ENCODE measurements around the gene CYP21A2.
"Not testable (repeated sequence)": the region's sequence is repeated elsewhere in the genome, so short reads cannot be mapped to it uniquely, and the experiment has no call there.

The CYP21A2 gene

DNA sequence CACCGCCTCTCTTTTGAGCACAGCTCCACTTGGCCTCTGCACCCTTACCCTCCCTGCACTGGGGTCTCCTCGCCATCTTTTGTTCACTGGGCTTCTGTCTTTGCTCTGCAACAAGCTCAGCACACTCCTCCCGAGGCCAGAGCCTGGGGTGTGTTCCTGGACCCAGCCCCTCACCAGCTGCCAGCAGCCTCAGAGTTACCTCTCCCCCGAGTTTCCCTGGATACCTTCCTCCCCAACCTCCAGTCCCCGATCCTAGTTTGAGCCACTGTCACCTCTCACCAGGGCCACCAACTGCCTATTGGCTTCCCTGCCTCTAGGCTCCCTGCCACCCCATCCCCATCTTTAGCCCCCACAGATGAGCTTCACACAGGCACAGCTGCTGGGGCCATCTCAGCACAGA, 12.3 kb downstream of the CYP21A2 start:
- H3K4me3 ChIP-seq (replicated peaks in 1 of 2; ENCODE audit: low read depth in 2 of 2, low read length in 2 of 2), result no peak overlapping the region
- DNase-seq (ENCODE audit: low read depth in 2 of 2), result no peak
- no peak for TF ChIP-seq CTCF (IDR thresholded peaks at IDR 0.05; ENCODE audit: low read depth, low read length)

DNA sequence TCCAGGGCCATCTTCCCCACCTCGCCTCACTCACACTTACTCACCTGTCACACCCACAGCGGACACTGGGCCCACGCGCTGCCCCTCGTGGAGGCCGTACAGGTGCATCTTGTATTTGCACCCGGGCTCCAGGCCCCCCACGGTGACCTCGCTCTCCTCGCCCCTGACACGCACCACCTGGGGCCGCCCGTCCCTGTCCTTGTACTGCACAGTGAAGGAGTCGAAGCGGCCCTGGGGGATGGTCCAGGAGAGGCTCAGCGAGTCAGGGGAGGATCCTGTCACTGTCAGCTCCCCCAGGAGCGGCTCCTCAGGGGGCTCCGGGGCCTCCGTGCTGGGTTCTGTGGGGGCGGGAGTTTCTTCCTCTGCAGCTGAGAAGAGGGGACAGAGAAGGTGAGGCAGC, 14.4 kb downstream of the CYP21A2 start:
- H3K4me3 ChIP-seq (replicated peaks in 1 of 2; ENCODE audit: low read depth in 2 of 2, low read length in 2 of 2); DNase-seq (ENCODE audit: low read depth in 2 of 2): not testable (repeated sequence)

GRCh38 chr6:32053314-32053713, 15.1 kb downstream of the CYP21A2 start:
- not testable (repeated sequence) for DNase-seq (ENCODE audit: low read depth in 2 of 2); H3K4me3 ChIP-seq (replicated peaks in 1 of 2; ENCODE audit: low read depth in 2 of 2, low read length in 2 of 2)

DNA sequence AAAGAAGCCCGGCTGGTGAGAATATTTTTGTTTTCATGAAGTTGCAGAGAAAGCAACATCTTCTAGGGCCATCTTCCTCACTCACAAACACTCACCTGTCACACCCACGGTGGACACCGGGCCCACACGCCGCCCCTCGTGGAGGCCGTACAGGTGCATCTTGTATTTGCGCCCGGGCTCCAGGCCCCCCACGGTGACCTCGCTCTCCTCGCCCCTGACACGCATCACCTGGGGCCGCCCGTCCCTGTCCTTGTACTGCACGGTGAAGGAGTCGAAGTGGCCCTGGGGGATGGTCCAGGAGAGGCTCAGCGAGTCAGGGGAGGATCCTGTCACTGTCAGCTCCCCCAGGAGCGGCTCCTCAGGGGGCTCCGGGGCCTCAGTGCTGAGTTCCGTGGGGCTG, 17.5 kb downstream of the CYP21A2 start:
- DNase-seq (ENCODE audit: low read depth in 2 of 2); H3K4me3 ChIP-seq (replicated peaks in 1 of 2; ENCODE audit: low read depth in 2 of 2, low read length in 2 of 2): not testable (repeated sequence)

DNA sequence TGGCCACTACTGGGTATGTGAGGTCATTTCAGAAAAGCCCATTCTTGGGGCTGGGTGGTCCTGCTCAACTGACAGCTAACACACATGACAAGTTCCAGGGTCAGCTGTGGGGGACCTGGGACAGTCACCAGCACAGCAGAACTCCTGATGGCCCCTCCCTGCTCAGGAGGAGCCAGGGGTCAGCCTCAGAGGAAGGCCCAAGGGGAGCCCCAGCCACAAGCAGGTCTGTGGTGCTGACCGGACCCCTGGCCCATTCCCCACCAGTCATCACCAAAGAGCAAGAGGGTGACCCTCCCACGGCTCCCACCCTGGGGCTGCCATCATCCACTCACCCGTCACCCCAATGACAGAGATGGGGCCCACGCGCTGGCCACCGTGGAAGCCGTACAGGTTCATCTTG, 18.0 kb downstream of the CYP21A2 start:
- DNase-seq (ENCODE audit: low read depth in 2 of 2), result no peak
- no peak overlapping the region for H3K4me3 ChIP-seq (replicated peaks in 1 of 2; ENCODE audit: low read depth in 2 of 2, low read length in 2 of 2)
- TF ChIP-seq CTCF (IDR thresholded peaks at IDR 0.05; ENCODE audit: low read depth, low read length), result no peak

DNA sequence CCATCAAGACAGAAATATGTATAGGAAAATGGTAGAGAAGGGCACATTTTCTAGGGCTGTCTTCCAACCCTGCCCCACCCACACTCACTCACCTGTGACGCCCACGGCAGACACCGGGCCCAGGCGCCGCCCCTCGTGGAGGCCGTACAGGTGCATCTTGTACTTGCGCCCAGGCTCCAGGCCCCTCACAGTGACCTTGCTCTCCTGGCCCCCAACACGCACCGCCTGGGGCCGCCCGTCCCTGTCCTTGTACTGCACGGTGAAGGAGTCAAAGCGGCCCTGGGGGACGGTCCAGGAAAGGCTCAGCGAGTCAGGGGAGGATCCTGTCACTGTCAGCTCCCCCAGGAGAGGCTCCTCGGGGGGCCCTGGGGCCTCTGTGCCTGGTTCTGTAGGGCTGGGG, 19.8 kb downstream of the CYP21A2 start:
- no peak for DNase-seq (ENCODE audit: low read depth in 2 of 2)
- H3K4me3 ChIP-seq (replicated peaks in 1 of 2; ENCODE audit: low read depth in 2 of 2, low read length in 2 of 2), result no peak overlapping the region
- TF ChIP-seq CTCF (IDR thresholded peaks at IDR 0.05; ENCODE audit: low read depth, low read length), result no peak

- no peak for DNase-seq (ENCODE audit: low read depth in 2 of 2)
- TF ChIP-seq CTCF (IDR thresholded peaks at IDR 0.05; ENCODE audit: low read depth, low read length), result no peak
- H3K4me3 ChIP-seq (replicated peaks in 1 of 2; ENCODE audit: low read depth in 2 of 2, low read length in 2 of 2), result no peak overlapping the region
Observed at GRCh38 chr6:32058511-32058963, 20.3 kb downstream of the CYP21A2 start.

DNA sequence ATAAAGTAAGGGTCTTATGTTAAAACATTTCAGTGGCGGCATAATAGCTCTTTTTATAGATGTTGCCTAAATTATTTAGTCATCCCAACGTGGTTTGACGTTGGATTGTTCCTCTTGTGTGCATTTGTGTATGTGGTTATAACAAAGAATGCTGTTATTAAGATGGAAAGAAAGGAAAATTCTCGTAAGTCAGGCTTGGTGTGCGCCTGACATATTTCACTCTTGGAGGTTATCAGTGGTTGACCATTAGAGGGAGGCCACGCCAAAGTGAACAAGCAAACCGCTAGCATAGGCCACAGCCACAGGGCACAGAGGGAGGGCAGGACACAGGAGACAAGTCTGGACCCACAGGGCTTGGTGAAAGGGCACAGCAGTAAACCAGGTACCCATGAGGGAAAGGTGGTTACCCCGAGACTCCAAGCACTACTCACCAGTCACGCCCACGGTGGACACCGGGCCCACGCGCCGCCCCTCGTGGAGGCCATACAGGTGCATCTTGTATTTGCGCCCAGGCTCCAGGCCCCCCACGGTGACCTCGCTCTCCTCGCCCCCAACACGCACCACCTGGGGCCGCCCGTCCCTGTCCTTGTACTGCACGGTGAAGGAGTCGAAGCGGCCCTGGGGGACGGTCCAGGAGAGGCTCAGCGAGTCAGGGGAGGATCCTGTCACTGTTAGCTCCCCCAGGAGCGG, 22.9 kb downstream of the CYP21A2 start:
- no peak for DNase-seq (ENCODE audit: low read depth in 2 of 2)
- no peak for TF ChIP-seq CTCF (IDR thresholded peaks at IDR 0.05; ENCODE audit: low read depth, low read length)
- H3K4me3 ChIP-seq (replicated peaks in 1 of 2; ENCODE audit: low read depth in 2 of 2, low read length in 2 of 2), result no peak overlapping the region
